ENCODE measurements around the gene ZNF318.
A peak's percentile ranks its signal among the peaks of the same experiment; 100 is the strongest.
"Not testable (repeated sequence)": the region's sequence is repeated elsewhere in the genome, so short reads cannot be mapped to it uniquely, and the experiment has no call there.

Gene ZNF318, protein sequence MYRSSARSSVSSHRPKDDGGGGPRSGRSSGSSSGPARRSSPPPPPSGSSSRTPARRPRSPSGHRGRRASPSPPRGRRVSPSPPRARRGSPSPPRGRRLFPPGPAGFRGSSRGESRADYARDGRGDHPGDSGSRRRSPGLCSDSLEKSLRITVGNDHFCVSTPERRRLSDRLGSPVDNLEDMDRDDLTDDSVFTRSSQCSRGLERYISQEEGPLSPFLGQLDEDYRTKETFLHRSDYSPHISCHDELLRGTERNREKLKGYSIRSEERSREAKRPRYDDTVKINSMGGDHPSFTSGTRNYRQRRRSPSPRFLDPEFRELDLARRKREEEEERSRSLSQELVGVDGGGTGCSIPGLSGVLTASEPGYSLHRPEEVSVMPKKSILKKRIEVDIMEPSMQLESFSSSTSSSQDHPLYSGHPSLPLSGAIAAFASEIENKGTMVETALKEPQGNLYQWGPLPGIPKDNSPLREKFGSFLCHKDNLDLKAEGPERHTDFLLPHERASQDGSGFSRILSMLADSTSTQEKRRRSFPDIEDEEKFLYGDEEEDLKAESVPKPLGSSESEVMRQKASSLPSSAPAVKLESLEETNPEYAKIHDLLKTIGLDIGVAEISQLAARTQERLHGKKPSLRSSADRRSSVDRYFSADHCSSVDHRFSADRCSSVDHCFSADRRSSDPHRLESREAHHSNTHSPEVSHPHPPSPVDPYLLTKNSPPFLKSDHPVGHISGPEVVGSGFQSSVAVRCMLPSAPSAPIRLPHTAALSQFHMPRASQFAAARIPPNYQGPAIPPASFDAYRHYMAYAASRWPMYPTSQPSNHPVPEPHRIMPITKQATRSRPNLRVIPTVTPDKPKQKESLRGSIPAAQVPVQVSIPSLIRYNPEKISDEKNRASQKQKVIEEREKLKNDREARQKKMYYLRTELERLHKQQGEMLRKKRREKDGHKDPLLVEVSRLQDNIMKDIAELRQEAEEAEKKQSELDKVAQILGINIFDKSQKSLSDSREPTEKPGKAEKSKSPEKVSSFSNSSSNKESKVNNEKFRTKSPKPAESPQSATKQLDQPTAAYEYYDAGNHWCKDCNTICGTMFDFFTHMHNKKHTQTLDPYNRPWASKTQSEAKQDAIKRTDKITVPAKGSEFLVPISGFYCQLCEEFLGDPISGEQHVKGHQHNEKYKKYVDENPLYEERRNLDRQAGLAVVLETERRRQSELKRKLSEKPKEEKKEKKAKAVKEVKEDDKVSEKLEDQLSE (N-terminal part only)

DNA sequence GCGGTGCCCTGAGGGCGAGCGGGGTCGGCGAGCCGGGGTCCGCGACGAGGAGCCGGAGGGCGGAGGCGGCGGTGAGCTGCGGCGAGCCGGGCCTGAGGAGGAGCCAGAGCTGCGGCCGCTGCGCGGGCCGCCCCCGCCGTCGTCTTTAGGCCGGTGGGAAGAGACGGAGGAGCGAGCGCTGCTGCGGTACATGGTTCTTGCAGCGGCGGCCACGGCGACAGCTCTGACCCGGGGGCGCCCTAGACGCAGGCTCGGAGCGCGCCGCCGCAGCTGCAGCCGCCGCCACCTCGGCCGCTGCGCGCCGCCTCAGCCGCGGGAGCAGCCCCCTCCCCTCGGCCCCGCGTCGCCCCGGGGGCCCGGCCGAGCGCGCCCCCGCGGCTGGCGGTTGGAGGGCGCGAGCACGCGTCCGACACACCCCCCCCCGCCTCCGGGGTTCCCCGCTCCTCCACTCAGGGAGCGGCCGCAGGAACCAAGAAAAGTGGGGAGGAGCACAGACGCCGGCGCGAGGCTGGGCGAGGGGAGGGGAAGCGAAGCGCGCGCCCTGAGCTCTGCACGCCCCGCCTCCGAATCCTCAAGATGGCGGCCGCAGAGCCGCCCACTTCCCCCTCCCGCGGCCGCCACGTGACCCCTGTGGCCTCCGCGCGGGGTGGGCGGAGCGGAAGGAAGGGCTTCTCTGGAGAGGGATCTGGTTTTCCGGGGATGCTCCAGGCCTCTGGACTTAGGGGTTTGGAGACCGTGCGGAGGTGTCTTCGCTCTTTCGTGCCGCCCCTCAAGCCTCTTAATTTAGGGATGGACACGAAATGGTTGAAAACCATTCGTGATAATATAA lies at the start of gene ZNF318:
Gene ZNF318, minus strand, starts transcription at position 474 of the 829 bp plus-strand sequence. Its CDS starts 282 bp downstream, at position 192.
- peak; percentile 95 to 96 for DNase-seq

DNA sequence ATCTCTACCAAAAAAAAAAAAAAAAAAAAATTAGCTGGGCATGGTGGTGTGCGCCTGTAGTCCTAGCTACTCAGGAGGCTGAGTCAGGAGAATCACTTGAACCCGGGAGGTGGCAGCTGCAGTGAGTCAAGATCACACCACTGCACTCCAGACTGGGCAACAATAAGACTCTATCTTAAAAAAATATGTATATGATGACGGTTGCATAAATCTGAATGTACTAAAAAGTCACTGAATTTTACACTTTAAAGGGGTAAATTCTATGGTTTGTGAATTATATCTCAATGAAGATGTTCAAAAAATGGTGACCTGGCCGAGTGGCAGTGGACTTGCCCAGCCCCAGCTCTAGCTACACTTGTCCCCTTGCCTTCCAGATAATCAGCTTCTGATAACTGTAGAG lies 47.5 kb upstream of the ZNF318 start:
- DNase-seq = no peak

DNA sequence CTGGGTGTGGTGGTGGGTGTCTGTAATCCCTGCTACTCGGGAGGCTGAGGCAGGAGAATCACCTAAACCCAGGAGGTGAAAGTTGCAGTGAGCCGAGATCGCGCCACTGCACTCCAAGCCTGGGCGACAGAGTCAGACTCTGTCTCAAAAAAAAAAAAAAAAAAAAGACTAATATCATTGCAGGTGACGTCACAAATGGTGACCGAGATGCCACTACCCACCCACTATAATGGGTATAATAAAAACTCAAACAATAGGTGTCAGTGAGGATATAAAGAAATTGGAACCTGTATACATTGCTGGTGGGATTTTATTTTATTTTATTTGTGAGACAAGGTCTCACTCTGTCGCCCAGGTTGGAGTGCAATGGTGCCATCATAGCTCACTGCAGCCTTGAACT lies 45.8 kb upstream of the ZNF318 start:
- DNase-seq = not testable (repeated sequence)

DNA sequence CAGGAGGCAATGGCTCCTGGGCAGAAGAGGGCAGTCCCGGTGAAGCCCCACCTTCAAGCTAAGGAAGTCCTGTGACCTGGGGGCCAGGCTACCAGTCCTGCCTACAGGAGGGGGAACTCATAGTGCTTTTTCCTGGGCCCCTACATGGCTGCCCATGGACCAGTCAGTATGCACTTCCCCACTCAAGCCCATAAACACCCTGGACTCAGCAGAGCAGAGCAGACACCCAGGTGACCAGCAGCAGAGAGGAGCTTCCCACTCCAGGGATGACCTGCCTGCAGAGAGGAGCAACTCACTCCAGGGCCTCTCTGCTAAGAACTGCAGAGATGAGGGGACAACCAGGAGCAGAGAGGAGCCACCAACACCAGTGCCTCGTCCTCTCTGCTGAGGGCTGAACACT lies 43.6 kb upstream of the ZNF318 start:
- DNase-seq = no peak

DNA sequence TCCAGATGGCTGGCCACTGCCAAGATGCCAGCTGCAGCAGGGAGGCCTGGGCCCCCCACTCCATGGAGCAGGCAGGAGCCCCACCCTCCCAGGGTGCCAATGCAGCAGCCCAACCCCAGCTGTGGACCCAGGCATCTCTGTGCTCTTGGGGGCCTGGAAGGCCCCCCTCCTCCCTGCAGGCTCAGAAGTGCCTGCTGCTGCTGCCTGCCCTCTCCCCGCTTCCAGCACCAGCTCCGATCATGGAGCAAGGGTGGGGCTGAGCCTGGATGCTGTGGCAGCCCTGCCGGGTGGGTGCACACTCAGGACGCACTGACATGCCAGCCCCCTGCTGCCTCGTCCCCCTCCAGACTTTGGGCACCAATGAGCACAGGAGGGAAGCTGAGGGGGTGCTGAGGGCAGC lies 43.1 kb upstream of the ZNF318 start:
- DNase-seq = peak; percentile 56 to 82

DNA sequence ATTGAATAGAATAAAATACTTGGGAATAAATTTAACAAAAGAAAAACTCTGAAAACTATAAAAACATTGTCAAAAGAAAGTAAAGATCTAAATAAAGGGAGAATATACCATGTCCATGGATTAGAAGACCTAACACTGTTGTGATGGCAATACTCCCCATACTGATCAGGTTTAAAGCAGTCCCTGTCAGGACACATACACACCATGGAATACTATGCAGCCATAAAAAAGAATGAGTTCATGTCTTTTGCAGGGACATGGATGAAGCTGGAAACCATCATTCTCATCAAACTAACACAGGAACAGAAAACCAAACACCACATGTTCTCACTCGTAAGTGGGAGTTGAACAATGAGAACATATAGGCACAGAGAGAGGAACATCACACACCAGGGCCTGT lies 41.3 kb upstream of the ZNF318 start:
- not testable (repeated sequence) for DNase-seq

DNA sequence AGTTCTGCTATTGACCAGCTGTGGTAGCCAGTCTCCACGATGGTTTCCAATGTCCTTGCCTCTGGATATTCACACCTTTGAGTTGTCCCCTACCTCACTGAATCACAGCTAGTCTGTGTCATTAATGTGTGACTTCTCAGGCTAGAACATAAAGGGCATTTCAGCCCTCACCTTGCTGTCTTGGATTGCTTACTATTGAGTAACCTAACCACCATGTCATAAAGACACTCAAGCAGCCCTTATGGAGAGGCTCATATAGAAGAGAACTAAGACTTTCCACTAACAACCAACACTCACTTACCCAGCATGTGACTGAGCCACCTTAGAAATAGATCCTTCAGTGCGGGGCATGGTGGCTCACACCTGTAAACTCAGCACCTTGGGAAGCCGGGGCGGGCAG lies 38.8 kb upstream of the ZNF318 start:
- no peak for DNase-seq

DNA sequence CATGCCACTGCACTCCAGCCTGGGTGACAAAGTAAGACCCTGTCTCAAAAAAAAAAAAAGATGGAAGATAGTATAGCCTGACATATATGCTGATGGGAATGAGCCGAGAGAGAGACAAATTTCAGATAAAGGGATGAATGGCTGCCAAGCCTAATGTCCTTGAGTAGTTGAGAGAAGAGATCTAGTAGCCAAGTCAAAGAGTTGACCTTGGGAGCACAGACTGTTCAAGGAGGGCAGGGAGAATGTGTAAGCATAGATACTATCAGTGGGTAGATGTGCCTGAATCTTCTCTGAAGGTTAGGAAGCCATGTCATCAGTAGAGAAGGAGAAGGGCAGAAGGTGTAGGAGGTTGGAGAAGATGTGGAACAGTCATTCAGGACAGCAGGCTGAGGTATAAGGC lies 37.8 kb upstream of the ZNF318 start:
- DNase-seq = no peak

DNA sequence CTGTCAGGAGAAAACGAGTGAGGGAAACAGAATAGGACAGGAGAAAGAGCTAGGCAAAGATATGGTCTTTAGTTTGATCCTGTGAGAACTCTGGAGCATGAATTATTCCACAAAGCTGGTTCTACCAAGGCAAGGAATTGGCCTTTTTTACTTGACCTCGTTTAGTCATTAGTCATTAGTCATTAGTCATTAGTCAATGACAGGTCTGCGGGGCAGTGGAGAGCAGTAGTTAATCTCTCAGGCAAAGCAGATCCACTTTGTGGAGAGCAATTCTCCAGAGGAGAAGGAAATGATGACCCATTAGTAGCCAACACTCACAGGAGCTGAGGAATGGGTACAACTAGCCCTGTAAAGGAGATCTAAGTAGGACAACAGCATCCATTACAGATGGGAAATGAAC lies 35.9 kb upstream of the ZNF318 start:
- DNase-seq = no peak

DNA sequence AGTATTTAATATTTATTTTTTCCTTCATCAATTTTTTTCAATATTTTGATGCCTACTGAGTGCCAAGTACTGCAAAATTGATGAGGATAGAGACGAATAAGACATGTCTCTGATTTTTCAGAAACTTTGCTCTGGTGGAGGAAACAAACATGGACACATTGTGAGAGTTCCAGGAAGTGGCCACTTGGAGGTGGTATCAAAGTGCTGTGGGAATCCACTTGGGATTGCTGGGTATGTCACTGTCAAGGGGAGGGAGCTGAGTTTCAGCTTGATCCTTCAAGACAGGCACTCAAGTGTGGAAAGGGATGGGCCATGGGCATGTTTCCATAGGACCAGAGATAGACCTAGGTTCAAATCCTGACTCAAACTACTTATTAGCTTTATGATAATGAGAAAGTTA lies 33.4 kb upstream of the ZNF318 start:
- DNase-seq = no peak

DNA sequence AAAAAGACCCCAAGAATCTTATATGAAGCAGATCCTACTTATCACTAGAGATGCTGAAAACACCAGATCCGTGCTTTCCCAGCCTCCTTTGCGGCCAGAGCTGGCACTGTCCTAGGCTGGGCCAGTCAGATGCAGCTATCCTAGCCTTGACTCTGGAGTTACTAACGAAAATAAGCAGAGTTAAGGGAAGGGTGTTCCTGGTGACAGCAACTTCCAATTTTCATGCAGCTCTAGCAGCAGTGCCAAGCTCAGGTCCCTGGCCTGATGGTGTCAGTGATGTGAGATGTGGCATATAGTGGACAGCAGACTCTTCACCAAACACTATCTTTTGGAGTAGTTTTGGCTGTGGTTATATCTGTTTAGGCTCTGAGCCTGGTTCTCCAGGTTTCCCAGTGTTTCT lies 32.3 kb upstream of the ZNF318 start:
- DNase-seq = no peak

DNA sequence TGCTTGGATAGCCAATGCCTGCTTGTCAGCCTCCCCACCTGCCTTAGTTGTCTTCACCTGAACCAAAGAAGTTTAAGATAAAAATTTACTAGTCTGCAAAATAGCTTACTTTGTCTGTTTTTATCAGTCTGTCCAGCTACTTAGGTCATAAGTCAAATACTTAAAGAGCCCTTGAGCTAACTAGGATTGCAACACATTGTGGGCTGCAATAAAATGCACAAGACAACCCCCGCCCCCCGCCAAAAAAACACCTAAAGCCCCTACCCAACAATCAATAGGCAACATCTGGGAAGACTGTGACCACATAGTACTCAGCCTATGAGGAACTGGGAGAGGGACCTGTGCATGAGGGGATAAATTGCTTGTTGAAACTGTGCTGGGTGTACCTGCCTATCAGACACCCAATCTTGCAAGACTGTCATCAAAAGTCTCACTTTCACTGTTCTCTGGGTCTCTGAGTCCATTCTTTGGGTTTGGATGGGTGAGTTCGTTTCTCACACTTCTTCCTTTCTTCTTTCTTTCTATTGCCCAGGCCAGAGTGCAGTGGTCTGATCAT lies 30.6 kb upstream of the ZNF318 start:
- DNase-seq = no peak

DNA sequence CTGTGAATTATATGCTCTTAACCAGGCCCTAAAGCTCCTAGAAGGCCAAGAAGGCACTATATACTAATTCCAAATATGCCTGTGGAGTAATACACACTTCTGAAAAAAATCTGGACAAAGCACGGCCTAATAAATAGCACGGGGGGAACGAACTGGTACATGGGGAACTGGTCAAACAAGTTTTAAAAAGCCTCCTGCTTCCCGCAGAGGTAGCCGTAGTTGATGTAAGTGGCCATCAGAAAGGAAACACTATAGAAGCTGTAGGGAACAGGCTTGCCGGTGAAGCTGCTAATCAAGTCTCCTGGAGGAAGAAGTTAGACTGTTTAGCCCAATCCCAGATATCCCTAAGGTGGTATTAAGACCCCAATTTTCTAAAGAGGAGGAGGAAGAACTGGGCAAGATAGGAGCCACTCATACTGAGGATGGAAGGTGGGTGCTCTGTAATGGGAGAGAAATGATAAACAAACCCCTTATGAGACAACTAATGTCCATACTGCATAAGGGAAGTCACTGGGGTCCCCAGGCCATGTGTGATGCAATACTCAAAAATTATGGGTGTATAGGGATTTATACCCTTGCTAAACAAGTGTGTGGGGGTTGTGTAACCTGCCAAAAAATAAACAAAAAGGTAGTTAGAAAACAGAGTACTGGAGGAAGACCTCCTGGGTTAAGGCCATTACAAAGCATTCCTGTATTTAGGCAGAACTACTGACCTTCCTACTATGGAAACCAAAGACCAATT lies 27.1 kb upstream of the ZNF318 start:
- no peak for DNase-seq

DNA sequence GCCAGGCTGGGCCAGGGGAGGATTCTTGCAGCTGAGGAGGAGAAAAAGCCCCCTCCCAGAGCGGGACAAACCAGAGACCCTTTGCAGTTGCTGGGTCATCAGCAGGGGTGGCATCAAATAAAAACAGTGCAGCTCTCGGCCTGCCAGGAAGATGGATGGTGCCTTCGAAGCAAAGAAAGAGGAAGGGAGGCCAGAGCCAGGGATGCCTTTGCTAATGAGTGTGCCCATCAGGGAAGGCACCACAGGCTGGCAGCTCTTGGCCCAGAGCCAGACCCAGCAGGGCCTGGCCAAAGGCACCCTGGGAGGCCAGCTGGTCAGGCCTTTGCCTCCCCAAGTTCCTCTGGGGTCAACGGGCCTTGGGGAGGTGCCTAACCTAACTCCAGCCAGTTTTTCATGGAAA lies 26.3 kb upstream of the ZNF318 start:
- no peak for DNase-seq

DNA sequence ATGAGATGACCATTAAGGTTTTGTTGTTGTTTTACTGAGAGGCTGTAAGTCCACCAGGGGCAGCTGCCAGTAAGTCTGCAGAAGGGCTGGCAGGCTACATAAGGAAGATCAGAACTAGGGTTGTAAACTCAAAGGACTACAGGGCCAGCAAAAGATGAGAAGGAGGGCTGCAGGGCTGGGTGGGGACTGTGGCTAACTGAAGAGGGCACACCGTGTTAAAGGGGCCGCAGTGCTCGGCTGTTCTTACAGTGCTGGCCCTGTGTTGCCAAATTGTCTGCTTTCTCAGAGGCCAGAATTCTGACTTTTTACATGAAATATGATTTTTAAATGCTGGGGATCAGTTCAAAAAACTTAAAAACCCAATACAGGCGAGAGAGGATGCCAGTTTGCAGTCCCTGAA lies 25.5 kb upstream of the ZNF318 start:
- no peak for DNase-seq

DNA sequence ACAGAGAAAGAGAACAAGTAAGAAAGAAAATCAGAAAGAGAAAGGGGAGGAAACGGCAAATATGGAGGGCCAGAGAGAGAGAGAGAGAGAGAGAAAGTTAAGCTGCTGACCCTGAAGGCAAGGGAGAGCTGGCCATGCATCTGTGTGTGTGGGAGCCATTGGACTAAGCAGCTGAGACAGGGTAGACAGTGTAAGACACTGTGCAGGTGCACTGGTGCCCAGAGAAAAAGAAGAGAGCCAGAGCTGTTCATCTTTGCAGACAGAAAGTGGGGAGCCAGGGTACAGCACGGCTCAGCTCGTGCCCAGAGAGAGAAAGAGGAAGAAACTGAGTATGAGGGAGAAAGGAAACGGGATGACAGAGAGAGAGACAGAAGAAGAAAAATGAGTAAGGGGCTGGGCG lies 24.2 kb upstream of the ZNF318 start:
- DNase-seq = no peak

DNA sequence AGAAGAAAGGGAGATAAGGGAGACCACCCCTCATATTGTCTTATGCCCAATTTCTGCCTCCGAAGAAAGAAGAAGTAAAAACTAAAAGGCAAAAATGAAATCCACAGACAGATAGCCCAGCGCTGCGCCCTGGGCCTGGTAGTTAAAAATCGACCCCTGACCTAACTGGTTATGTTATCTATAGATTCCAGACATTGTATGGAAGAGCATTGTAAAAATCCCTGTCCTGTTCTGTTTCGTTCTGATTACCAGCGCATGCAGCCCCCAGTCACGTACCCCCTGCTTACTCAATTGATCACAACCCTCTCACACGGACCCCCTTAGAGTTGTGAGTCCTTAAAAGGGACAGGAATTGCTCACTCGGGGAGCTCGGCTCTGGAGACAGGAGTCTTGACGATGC lies 23.7 kb upstream of the ZNF318 start:
- DNase-seq = not testable (repeated sequence)

DNA sequence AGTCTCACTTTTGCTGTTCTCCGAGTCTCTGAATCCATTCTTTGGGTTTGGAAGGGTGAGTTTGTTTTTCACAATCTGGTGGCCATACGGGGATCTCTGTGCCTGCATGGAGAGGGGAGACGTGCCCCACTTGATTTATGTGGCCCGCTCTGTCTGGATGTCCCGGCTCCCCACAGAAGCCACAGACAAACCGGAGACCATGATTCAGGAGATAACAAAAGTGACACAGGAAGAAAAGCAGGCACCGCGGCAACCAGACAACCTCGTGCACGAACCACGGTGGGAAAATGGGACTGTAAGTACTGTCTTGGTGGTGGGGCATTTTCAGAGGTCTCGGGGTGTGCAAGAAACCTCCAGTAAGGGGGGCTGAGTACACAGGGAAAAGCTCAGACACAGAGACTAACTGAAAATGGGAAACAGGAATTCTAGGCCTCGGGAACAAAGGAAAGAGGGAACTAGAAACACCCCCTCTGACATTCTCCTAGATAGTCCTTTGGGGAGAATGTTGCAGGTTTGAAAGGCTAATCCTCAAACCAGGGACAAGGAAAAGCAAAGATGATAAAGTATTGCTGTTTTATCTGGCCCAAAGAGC lies 22.1 kb upstream of the ZNF318 start:
- DNase-seq = no peak

DNA sequence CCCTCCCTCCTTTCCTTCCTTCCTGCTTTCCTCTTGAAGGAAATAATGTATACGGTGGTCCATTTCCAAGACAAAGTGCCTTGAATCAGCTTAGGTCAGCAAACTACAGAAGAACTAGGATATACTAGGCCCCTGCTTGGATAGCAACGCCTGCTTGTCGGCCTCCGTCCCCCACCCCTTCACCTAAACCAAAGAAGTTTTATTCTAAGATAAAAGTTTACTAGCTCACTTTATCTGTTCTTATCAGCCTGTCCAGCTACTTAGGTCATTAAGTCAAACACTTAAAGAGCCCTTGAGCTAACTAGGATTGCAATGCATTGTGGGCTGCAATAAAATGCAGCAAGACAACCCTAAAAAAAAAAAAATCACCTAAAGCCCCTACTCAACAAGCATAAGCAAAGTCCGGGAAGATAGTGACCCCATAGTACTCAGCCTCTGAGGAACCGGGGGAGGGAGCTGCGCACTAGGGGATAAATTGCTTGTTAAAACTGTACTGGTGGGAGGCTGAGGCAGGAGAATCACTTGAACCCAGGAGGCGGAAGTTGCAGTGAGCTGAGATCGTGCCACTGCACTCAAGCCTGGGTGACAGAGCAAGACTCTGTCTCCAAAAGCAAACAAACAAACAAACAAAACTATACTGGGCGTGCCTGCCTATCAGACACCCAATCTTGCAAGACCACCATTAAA lies 21.4 kb upstream of the ZNF318 start:
- not testable (repeated sequence) for DNase-seq

DNA sequence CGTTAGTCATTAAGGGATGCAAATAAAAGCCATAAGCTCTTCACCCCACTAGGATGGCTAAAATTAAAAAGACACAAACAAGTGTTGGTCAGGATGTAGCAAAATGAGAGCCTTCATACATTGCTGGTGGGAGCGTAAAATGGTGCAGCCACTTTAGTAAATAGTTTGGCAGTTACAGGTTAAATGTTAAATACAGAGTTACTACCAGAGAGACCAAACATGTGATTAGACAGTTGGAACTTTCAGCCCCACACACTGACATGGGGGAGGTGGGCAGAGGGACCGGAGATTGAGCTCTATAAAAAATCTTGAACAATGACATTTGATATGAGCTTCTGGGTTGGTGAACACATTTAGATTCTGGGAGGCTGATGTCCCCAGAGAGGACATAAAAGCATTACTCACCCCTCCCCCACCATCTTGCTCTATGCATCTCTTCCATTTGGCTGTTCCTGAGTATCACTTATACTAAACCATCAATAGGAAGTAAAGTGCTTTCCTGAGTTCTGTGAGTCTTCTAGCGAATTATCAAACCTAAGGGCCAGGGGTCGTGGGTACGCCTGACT lies 20.4 kb upstream of the ZNF318 start:
- no peak for DNase-seq
